ENCODE data around the gene ROBO3.

ROBO3 gene

DNA sequence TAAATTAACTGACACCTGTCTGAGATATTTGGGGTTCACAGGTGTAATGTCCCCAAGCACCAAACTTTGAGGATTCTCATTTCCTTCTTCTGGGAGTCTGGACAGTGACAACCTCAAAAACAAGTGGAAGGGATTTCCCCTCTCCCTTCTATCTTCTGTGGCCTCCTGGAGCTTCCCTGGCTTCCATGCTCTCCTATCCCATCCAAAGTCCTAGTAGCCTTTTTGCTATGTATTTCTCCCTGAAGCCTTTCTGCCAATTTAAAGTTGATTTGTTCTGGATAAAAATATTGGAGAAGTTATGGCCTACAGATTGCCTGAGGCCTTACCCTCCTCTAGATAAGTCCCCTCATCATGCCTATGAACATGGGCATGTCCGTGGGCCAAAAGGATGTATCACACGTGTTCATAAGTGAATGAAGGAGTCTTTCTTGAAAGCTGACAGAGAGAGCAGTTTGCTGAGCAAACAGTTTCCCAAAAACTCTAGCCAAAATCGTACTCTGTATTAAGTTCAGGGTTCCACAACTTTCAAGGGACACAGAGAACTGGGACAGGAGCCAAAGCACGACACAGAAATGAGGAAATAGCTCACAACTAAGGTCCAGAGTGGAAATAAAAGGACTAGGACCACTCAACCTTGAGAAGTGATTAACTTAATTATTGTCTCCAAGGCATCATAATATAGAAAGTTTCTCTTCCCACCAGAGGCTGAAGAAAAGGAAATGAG lies 63.9 kb downstream of the ROBO3 start:
- Histone ChIP-seq H3K36me3 (ENCODE audit: insufficient read depth, low read length) (no peaks in the 10 kb centered on the region), H3K4me2 (ENCODE audit: low read depth, low read length, poor library complexity, severe bottlenecking) (no peak overlapping the region), H3K9me3 (ENCODE audit: insufficient read depth, low read depth, low read length) (no peaks in the 10 kb centered on the region), H3K4me3 (ENCODE audit: low read length, poor library complexity, severe bottlenecking) (no peak overlapping the region), H3F3A (ENCODE audit: low read depth) (no peaks in the 10 kb centered on the region), H3K27me3 (ENCODE audit: insufficient read depth, low read length, poor library complexity, severe bottlenecking) (no peaks in the 10 kb centered on the region), H2AFZ (ENCODE audit: low read length) (no peak overlapping the region), H4K20me1 (ENCODE audit: insufficient read depth, low read length, poor library complexity, severe bottlenecking) (no peaks in the 10 kb centered on the region), H3K9ac (ENCODE audit: low read depth, low read length, poor library complexity, severe bottlenecking) (no peak overlapping the region), H3K4me1 (ENCODE audit: insufficient read depth, low read length, poor library complexity, severe bottlenecking) (no peaks in the 10 kb centered on the region), H3K9me2 (replicated peaks; ENCODE audit: low read depth, low read length) (no peaks in the 10 kb centered on the region), H3K79me2 (ENCODE audit: insufficient read depth, low read length) (no peaks in the 10 kb centered on the region)
- no peak for TF ChIP-seq EZH2phosphoT487 (IDR thresholded peaks at IDR 0.05; ENCODE audit: borderline replicate concordance)
- no peak for TF ChIP-seq CTCF (conservative IDR thresholded peaks at IDR 0.05; ENCODE audit: low read length)

DNA sequence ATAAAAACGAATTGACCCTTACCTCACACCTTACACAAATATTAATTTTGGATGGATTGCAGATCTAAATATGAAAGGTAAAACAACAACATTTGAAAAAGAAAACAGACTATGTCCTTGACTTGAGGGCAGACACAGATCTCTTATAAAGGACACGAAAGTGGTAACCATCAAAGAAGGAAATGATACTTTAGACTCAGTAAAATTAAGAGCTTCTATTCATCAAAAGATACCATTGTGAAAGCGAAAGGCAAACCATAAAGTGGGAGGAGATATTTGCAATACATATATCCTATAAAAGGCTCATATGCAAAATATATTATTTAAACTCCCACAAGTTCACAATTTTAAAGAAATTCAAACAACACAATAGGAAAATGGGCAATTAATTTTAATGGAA lies 65.6 kb downstream of the ROBO3 start:
- Histone ChIP-seq H3F3A (ENCODE audit: low read depth) (no peaks in the 10 kb centered on the region), H3K27me3 (ENCODE audit: insufficient read depth, low read length, poor library complexity, severe bottlenecking) (no peaks in the 10 kb centered on the region), H3K79me2 (ENCODE audit: insufficient read depth, low read length) (no peaks in the 10 kb centered on the region), H3K9me2 (replicated peaks; ENCODE audit: low read depth, low read length) (no peaks in the 10 kb centered on the region), H3K4me1 (ENCODE audit: insufficient read depth, low read length, poor library complexity, severe bottlenecking) (no peaks in the 10 kb centered on the region), H3K4me2 (ENCODE audit: low read depth, low read length, poor library complexity, severe bottlenecking) (no peak overlapping the region), H3K36me3 (ENCODE audit: insufficient read depth, low read length) (no peaks in the 10 kb centered on the region), H3K9ac (ENCODE audit: low read depth, low read length, poor library complexity, severe bottlenecking) (no peak overlapping the region), H4K20me1 (ENCODE audit: insufficient read depth, low read length, poor library complexity, severe bottlenecking) (no peaks in the 10 kb centered on the region), H2AFZ (ENCODE audit: low read length) (no peak overlapping the region), H3K9me3 (ENCODE audit: insufficient read depth, low read depth, low read length) (no peaks in the 10 kb centered on the region), H3K4me3 (ENCODE audit: low read length, poor library complexity, severe bottlenecking) (no peak overlapping the region)
- no peak for TF ChIP-seq CTCF (conservative IDR thresholded peaks at IDR 0.05; ENCODE audit: low read length)
- no peak for TF ChIP-seq EZH2phosphoT487 (IDR thresholded peaks at IDR 0.05; ENCODE audit: borderline replicate concordance)
